ENCODE data around the gene FOXG1.

The FOXG1 gene

DNA sequence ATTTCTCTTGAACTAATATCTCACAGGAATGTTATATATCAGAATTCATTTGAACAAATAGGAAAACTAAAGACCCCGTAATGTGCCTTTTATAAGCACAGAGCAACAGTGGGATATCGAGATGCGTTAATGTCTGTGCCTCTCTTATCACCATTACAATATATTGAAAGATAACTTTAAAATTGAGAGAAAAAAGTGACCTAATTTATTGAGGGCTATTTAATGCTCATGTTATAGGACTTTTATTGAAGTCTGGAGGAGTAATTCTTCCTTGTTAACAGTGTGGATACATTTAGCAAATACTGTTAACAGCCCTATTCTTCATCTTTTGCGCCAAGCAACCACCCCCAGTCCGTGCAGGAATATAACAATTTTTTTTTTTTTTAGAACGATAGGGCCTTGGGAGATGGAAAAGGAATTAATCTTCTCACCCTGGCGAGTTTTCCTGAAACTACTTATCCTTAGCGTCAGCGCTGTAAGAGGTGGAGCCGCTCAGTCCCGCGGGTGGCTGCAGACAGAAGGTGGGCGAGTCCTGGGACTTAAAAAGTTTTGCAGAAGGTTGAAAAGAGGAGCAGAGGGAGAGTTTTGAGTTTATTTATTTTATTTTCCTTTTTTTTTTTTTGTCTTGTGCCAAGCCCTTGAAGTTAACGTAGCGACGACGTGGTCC, 11.0 kb downstream of the FOXG1 start:
- no peak for FAIRE-seq

DNA sequence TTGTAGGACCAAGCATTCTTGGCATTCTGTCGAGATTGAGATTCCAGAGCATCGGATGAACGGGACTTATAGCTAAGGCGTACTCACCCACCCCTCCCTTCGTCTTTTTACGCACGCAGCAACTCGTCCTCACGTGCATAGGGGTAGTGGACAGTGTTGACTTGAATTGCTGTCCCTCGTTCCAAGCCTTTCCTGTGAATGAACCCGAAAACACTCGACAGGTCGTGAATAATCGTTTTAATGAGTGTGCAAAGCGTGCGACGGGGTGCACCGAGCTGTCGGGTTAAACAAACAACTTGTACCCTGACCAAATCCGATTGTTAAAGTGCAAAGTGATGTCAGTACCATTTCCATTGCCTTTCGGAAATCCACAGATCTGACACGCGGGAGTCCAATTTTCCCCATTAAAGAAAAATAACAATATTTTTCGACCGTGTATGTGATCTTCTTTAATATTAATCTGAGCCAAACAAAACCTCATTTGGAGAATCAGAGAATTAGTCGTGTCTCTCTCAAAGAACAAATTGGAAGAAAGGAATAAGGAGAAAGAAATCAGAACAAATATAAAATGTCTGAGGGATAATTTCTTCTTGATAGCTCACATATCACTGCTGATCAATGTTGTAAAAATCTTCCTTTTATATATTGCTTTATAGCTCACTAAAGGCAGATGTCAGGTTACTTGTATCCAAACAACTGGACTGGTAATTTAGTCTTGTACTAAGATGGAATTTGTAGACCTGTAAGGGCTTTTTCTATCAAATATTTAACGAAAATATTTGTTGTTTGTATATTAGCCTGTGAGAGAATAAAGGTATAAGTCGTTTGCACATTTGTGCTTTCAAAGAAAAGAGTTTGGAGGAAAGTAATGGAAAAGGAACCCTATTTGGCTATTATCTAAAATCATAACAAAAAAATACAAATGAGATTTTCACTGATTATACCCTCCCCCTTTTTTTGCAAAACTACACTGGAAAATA, 11.8 kb downstream of the FOXG1 start:
- FAIRE-seq, result no peak

DNA sequence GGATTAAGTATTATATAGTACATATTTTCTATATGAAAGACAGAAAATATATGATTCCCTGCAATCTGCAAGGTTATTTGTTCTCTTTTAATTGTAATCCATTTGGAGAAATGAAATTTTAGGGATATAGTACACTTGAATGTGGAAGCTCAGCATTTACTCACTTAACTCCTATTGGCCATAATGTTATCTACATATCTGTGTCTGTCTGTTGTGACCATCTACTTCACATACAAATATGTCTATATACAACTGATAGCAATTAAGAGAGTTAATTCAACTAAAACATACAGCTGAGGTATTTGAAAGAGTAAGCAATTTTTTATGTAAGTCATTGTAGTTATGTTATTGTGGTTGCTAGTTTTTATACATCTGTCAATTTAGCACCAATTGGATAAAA, 12.9 kb downstream of the FOXG1 start:
- no peak for FAIRE-seq

DNA sequence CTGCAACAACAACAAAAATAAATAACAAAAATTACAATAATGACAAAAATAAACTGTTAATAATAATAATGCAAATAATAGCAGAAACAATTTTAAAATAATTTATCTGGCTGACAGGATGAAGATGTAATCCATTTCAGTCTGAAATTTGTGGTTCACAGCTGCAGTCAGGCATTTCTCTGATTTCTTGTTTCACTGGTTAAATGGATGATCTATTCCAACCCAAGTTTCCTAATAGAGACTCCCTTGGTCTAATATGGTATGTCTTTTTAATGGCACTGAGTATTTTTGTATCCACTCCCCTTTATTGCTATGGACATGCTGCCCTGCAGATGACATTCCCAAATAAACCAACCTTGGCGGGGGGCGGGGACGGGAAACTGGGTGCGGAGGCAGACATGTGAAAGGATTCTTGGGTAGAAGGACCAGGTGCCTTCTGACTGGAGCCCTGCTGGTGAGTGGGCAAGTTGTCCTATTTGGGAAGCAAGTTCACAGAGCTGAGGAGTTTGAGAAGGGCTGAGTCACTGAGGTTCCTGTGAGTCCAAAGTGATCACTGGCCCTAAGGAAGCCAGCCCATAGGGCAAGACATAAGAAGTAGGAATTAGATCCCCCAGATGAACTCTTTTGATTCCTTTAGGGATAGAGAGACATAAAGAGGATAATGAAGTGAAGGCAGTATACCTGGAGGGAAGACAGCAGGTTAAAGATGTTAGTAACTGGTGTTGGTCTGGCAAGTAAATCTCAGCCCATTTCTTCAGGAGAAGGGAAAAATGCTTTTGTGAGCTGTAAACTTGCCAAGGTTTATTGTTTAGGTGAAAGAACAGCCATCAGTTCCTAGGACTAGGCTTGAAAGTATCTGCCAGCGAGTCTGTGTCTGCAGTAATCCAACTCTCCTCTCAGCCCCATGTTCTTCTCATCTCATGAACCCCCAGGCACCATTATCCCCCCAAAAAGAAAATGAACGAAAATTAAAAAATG, 14.5 kb downstream of the FOXG1 start:
- no peak for FAIRE-seq

DNA sequence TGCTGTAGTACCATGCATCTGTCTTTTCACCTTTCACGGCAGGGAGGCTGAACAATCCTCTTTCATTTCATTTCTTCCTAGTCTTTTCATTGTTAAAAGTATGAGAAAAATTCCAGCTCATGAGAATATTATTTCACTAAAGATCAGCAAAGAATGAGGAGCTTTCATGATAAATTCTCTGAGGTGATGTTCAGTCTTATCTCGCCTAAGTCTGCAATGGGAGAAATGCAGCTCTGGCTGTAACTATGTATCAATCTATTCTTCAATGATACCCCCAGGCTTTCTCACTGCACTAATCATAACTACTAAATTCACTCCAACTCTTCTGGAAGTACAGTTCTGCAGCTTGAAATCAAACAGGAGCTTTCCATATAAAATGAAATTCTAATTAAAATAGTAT, 15.7 kb downstream of the FOXG1 start:
- FAIRE-seq, result no peak

DNA sequence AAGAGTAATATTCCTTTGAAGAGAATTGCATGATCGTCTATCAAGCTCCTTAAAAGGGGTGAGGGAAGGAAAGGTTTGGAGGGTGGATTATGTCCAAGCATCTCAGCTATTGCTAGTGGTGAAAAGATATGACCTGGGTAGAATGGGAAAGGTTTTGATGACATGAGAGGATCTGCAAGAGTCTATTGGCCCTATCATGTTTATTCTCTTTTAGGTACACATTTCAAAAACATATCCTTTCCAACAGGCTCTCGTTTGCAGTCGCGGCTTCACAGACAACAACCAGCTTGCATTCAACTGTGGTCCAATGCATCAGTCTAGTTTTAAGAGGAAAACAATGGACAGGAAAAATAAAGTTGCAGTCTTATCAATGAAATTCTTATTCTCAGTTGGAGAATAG, 17.1 kb downstream of the FOXG1 start:
- FAIRE-seq, result no peak

DNA sequence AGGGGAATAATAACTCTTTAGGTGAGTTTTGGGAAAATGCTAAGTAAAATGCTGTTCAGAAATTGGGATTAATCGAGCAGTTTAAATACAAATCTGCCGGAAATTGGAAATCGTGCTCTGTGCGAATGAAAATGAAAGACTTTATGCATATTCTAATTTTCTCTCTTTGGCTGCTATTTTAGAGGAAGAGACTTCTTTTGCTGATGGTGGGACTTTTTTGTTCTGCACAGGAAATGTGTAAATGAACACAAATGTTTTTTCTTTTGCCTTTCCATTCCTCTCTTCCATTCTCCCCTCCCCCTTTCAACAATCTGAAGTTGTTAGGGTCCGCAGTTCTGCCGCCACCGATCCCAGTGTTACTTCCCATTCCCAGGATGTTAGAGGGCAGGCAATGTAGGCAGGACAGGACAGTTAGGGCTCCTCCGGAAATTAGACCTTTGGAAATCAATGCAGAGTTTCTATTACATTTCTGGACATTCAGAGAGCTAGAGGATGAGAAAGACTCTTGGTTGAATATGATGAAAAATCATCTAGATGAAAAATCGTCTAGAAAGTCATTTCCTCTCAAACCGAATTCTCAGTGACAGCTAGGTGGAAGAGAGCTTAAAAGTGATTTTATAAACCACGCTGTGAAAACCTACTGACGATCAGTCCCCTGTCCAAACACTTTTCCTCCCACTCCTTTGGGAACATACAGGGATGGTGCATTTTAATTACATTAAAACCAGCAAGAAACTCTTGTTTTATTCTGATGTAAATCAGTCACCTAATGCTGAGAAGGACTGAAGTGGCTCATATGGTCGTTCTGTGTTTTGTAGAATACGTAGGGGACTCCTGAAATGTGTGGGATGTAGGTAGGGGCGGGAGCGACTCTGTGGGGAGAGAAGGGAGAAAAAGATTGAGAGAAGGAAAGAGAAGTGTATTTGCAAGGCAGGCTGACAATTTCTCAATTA, 17.8 kb downstream of the FOXG1 start:
- FAIRE-seq, result no peak

DNA sequence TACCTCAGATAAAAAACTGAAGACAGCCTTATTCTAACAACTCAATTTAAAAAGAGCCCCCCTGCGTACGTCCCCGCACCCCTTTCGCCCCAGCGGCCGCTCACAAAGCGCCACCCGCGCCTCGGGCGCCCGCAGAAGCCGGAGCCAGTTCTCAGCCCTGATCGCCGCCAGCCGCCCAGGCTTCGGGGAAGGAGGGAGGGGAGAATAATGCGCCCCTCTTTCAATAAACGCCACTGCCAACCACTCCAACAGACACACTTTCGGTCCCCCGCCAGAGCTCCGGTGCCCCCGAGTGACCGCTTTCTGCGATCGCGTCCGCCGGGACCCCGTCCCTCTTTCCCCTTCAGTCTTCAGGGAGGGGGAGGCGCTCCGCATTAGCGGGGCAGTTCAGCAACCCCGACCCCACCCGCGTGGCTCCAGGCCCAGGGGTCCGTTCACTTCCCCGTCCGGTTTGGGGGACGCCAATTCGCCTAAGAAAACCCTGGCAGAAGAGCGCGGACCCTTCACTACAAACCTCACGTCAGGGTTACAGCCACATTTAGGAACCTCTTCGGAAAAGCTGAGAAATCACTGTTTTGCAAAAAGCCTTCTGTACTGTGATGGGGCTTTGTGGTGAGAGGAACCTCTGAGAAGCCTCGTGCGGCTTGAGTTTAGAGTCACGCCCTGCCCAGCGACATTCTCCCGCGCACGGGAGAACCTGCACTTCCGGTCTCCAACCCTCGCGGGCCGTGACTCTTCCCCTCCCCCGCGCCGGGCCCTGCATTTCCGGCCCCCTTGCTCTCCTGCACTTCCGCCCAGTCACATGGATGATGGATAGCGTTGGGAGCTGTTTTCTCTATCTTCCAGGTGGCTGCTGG, 18.7 kb downstream of the FOXG1 start:
- no peak for FAIRE-seq

DNA sequence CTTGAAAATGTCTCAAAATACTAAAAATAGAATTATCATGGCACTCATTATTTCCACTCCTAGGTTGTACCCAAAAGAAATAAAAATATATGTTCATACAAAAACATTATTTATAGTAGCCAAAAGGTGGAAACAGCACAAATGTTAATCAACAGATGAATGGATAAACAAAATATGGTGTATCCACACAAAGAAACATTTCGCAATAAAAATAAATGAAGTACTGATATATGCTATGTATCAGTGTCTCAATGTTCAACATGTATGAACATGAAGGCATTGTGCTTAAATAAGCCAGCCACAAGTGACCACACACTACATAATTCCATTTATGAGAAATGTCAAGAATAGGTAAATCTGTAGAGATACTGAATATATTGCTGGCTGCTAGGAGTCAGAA, 40.9 kb downstream of the FOXG1 start:
- FAIRE-seq, result no peak

DNA sequence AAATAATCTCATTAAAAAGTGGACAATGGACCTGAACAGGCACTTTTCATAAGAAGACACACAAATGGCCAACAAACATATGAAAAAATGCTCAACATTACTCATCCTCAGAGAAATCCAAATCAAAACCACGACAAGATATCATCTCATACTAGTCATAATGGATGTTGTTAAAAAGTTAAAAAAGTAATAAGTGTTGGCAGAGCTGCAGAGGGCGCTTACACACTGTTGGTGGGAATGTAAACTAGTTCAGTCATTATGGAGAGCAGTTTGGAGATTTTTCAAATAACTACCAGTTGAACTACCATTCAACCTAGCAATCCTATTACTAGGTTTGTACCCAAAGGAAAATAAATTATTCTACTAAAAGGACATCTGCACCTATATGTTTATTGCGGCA, 47.2 kb downstream of the FOXG1 start:
- FAIRE-seq, result no peak
